Endothelial cell of umbilical vein (primary cell): ENCODE data around the gene TM9SF3.

ENCODE experiments used
- POLR2AphosphoS5 ChIP-seq: IDR thresholded peaks from 2 replicates; pipeline ENCODE4 v1.6.1; 2012; ENCODE audit warnings: low read depth, mild to moderate bottlenecking, control low read depth, low read length, moderate library complexity; ENCODE audit not compliant: insufficient read depth
- TF ChIP-seq, protein P1 (sequence below), 2 donors: IDR thresholded peaks; 1 replicate in 1 of 2; 2 replicates in 1 of 2; pipeline ENCODE4 v1.5.1; 2011; ENCODE audit warnings: low read length in 2 of 2, mild to moderate bottlenecking in 2 of 2, moderate library complexity in 2 of 2, control low read depth in 1 of 2, inconsistent platforms in 1 of 2, low read depth in 1 of 2; ENCODE audit not compliant: insufficient read depth in 1 of 2; ENCODE audit errors: extremely low read depth in 1 of 2

DNA sequence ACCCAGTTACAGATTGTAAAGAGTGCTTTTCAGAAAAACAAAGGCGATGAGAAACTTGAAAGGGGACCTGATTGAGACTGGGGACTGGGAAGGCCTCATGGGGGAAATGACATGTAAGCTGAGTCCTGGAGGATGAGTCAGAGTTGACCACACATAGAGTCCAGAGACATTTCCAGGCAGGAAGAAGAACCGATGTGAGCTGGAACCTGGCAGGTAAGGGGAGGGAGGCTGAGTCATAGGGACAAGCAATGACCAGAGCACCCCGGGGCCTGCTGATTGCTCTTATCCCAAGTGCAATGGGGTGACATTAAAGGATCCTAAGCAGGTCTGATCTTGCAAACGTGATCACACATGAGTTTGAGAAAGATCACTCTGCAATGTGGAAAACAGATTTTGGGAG lies 84.8 kb downstream of the TM9SF3 start:
- TF ChIP-seq, protein P1, sequence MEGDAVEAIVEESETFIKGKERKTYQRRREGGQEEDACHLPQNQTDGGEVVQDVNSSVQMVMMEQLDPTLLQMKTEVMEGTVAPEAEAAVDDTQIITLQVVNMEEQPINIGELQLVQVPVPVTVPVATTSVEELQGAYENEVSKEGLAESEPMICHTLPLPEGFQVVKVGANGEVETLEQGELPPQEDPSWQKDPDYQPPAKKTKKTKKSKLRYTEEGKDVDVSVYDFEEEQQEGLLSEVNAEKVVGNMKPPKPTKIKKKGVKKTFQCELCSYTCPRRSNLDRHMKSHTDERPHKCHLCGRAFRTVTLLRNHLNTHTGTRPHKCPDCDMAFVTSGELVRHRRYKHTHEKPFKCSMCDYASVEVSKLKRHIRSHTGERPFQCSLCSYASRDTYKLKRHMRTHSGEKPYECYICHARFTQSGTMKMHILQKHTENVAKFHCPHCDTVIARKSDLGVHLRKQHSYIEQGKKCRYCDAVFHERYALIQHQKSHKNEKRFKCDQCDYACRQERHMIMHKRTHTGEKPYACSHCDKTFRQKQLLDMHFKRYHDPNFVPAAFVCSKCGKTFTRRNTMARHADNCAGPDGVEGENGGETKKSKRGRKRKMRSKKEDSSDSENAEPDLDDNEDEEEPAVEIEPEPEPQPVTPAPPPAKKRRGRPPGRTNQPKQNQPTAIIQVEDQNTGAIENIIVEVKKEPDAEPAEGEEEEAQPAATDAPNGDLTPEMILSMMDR (IDR thresholded peaks at IDR 0.05; ENCODE audit: extremely low read depth in 1 of 2, insufficient read depth in 1 of 2, low read depth in 1 of 2, low read length in 2 of 2) = no peak
- no peak for TF ChIP-seq POLR2AphosphoS5
